ENCODE results near the gene KLHL42.

KLHL42 gene

DNA sequence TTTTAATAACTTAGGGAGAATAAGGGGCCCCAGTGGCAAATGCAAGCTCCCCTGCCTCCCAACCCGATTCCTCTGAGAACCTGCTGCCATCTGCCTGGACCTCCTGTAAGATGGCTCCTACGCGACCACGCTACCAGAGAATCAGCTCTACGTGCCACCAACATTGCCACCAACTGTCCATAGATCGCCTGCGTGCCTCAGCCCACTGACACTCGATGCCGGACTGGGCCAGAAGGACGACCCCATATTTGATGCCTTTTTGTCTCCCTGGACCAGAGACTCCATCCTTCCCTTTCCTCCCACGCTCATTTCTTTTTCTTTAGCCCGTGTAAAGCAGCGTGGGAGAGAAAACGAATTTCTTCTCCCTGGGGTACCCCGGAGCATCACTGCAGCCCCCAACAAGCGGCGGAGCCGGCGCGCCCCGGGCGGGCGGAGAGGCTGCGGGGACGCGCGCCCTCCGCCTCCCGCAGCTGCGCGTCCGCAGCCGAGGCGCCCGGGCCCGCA lies 565 bp upstream of the KLHL42 start:
- in situ Hi-C loops (cut with MboI; ENCODE audit: low sequenced_read_pairs), result no loop called here

DNA sequence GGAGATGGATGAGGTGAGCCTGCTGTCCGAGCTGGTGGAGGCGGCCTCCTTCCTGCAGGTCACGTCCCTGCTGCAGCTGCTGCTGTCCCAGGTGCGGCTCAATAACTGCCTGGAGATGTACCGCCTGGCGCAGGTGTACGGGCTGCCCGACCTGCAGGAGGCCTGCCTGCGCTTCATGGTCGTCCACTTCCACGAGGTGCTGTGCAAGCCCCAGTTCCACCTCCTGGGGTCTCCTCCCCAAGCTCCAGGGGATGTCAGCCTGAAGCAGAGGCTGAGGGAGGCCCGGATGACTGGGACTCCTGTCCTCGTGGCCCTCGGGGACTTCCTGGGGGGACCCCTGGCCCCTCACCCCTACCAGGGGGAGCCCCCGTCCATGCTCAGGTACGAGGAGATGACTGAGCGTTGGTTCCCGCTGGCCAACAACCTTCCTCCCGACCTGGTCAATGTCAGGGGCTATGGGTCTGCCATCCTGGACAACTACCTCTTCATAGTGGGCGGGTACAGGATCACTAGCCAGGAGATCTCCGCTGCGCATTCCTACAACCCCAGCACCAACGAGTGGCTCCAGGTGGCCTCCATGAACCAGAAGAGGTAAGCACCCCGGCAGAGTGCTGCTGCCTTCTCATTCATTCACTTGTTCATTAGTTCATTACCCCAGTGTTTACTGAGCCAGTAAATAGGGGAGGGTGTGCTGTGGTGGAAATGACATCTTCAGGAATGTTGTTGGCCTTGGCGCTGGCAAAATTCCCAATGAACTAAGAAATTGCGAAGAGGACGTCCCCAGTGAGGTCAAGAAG lies 777 bp downstream of the KLHL42 start:
- in situ Hi-C loops (cut with MboI; ENCODE audit: low sequenced_read_pairs), result no loop called here

DNA sequence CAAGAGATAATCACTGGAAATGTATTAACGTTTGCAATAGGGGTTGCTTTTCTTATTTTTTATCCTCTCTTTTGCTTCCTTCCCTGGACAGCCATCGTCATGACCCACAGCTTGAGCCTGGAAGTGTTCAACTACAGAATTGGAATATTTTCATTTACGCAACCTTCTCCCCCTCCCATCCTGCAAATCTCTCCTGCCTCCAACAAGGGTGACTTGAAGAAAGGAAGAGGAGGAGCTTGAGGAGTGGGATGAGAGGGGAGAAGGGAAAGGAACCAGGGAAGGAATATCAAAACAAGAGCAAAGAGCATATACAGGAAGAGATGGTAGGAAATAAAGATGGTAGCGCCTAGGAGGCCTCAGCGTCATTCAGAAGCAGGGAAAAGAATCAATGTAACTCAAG lies 1.6 kb downstream of the KLHL42 start:
- in situ Hi-C loops (cut with MboI; ENCODE audit: low sequenced_read_pairs), result no loop called here

DNA sequence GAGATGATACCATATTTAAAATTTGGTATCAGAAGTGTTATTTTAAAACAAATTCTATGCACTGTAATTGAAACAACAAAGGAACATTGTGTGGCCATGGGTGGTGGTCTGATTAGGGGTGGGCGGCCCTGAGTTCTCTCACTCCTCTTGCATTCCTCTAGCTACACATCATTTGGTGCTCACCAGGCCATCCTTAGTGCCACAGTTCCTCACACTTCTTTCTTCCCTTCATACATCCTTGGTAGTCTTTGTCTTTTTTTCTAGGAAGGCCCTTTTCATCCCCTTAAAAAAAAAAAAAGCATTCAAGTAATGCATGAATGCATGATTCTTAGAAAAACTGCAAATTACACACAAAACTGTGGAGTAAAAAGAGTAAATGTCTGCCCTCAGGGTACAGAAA lies 2.4 kb downstream of the KLHL42 start:
- in situ Hi-C loops (cut with MboI; ENCODE audit: low sequenced_read_pairs), result no loop called here

DNA sequence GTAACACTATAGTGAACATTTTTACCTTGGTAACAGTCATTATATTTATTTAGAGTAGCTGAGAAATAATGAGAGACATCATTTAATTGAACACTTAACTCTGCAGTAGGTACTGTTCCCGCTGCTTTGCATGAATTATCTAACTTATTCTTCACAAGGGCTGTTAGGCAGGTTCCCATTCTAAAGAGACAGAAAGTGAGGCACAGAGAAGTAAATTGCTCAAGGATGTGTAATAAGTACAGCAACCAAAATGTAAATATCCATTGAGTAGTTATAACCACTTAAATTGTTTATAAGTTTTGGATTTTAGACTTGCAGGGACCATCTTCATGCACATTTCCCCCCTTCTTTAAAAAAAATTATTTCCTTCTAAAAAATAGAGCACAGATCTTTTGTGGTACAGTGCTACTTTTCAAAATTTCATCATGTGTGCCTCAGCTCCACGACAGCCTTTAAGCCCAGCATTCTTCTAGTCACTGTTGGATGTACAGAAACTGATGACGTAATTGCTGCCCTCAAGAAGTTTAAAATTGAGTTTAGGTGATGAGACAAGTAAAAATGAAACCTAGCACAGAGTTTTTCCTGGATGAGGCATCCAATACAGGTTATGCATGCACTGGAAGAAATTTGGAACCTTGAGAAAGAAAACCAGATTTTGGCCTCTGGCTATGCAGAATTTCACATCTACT lies 6.0 kb downstream of the KLHL42 start:
- in situ Hi-C loops (cut with MboI; ENCODE audit: low sequenced_read_pairs), result no loop called here

DNA sequence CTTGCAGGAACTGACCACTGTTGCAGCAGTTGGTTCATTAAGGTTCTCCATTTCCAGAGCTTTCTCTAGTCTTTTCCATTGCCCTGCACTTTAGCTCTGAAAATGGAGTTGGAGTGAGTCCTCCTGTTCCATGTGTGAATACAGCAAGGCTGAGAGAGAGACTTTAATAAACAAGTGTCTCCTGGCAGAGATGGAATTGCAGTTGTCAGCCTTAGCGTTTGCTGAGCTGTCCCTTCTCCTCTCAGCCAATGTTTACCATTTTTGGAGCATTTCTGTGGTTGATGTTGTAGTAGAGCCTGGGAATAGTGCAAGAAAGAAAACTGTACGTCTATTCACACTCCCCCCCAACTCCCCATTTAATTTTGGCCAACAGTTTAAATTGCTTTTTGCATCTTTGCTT lies 7.5 kb downstream of the KLHL42 start:
- in situ Hi-C loops (cut with MboI; ENCODE audit: low sequenced_read_pairs), result no loop called here

DNA sequence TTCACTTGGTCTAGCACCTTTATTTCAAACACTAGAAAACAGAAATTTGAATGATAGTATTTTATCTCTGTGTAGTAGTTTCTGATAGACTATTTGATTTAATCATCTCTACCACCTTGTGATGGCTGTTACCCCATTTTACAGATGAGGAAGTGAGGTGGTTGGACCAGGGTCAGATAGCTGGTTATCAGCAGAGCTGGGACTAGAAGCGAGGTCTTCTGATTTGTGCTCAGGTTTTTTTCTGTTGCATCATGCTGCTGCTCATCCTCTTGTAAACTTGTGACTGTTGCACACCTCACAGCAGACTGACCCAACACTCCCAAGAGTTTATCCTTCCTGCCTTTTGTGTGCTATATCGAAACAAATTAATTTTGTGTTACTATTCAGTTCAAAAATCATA lies 10.1 kb downstream of the KLHL42 start:
- in situ Hi-C loops (cut with MboI; ENCODE audit: low sequenced_read_pairs), result no loop called here

DNA sequence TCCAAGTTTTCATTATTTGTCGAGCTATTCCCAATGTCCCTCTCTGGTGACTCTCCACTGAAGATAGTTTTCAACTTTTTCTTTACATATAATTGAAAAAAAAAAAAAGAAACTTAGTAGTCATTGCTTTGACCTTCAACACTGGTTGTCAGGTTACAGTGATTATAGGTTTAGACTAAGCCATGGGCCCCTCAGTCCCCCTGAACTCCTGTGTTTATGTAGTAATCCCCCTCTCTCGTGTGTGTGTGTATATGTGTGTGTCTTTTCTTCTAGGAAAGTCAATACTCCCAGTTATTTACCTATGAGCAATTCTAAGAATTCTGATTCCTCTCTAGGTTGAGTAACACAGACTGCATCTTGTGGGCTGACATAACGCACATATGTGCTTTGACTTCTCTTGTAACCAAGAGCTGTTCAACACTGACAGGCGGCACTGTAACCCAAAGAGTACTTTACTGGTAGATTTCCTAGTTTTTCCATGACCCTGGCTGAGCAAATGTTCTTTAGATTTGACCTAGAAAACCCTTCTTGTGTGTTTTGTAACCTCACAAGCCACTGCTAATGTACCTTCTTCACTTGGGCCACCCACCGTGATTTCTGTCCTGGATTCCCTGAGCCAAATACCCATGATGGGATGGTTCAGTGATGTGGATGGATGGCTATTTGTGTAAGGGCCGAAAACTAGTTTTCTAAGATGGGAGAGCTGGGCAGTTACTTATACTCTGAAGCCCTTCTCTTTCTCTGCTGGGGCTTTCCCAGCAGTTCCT lies 15.0 kb downstream of the KLHL42 start:
- in situ Hi-C loops (cut with MboI; ENCODE audit: low sequenced_read_pairs), result no loop called here

DNA sequence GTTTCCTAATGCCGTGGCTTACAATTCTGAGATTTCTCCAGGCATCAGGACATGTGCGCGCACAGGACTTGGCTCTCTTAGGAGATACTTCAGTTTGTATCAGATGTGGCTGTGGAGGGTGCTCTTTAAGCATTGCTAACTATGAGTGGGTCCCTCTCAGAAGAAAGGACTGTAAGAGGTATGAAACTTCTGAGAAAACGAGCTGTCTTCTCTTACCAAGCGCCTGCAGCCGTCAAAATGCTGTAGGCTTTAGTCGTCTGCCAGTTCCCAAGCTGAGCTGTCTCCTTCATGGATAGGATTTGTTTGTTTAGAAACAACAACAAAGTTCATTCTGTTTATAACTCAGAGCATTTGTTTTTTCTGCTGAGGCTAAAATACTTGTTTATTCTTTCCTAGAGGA lies 16.1 kb downstream of the KLHL42 start:
- in situ Hi-C loops (cut with MboI; ENCODE audit: low sequenced_read_pairs), result no loop called here

DNA sequence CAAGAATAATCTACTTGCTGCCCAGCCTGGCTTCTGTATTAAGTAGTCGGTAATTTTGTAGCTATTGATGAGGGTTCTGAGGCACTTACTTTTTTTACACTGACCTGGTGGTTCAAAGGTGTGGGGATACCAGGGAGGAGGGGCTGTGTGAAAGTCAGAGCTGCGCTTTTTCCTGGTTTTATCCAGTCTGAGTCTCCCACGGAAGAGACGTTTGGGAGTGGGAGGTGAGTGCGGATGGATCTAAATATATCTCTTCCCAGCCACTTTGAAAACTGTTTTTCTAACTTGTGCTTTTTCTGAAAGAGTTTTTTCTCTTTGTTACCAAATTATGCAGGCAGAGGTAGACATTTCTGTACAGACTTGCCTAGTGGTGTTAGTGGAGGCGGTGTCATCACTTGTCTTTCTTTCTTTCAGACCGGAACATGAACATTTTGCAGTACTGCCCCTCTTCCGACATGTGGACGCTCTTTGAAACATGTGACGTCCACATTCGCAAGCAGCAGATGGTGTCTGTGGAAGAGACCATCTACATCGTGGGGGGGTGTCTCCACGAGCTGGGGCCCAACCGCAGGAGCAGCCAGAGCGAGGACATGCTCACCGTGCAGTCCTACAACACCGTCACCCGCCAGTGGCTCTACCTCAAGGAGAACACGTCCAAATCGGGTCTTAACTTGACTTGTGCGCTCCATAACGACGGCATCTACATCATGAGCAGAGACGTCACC lies 17.4 kb downstream of the KLHL42 start:
- in situ Hi-C loops (cut with MboI; ENCODE audit: low sequenced_read_pairs), result no loop called here

DNA sequence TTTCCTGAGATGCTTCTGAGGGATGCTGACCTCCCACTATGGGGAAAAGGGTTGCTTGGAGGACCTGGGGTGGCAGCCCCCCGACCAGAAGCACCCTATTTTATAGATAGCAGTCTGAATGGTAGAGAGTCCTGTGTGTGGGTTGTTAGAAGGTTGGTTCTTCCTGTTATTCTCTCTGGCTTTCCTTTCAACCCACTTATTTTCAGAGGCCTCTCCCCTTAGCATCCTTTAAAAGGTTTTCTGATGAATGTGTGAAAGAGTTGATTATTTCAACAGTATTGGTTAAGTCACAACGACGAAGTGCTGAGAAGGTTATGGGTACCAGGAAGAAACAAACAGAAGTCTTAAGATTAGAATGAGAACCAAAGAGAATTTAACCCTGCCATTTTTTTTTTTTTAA lies 20.8 kb downstream of the KLHL42 start:
- in situ Hi-C loops (cut with MboI; ENCODE audit: low sequenced_read_pairs), result no loop called here

DNA sequence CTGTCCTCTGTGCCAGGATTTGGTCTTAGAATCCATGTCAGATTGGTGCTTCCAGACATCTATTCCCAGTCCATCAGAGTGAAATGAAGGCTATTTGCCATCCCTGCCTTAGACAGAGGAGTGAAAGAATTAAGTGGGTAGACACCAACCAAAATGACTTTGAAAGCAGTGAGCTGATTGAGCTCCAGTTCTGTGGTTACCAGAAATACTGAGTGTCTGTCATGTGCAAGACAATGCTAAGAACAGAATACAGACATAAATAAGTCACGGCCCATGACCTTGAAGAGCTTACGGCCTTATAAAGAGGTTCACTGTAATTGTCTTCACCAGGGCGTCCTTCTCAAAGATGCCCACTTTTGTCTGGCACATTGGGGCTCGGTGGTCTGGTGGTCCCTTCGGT lies 21.6 kb downstream of the KLHL42 start:
- in situ Hi-C loops (cut with MboI; ENCODE audit: low sequenced_read_pairs), result no loop called here

DNA sequence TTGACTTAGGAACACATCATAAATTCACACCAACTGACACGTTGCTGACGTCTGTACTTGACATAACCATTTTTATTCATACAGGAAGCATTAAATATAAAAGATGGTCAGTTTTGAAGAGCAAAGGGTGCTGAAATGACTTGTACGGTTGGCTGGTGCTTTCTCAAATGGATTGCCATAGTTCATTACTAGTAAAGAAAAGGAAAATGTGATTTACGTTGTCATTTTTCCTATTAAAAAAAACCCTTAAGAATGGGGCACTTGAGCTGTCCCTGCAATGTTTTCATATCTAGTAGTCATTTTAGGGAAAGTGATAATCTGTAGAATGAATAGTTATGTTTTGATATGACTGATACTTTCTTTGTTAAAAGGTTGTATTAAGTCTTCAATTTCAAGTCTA lies 22.5 kb downstream of the KLHL42 start:
- in situ Hi-C loops (cut with MboI; ENCODE audit: low sequenced_read_pairs), result no loop called here

DNA sequence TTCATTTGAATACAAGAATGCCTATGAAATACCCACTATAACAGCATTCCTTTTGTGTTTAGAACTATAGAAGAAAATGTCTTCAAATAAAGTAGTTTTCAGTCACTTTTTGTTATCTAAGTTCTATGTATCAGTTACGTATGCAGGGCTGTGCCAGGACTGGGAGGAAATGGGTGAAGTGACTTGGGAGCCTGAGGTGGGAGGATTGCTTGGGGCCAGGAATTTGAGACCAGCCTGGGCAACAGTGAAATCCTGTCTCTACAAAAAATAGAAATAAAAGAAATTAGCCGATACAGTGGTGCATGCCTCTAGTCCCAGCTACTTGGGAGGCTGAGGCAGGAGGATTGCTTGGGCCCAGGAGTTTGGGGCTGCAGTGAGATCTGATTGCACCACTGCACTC lies 22.9 kb downstream of the KLHL42 start:
- in situ Hi-C loops (cut with MboI; ENCODE audit: low sequenced_read_pairs), result no loop called here

DNA sequence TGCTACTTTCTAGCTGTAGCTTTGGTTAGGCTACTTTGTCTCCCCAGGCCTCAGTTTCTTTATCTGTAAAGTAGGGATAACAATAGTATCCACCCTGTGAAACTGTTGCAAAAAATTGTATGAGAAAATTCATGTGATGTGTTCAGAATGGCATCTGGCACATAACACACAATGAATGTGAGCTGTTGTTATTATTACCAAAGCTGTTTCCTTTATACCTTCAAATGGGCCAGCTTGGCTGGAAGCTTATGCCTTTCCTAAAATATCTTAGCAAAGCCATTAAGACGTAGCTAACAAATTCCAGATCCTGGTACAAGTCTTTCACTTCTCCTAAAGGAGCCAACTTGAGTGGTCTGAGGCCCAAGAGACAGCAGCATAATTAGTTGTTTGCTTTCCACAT lies 25.2 kb downstream of the KLHL42 start:
- in situ Hi-C loops (cut with MboI; ENCODE audit: low sequenced_read_pairs), result no loop called here

DNA sequence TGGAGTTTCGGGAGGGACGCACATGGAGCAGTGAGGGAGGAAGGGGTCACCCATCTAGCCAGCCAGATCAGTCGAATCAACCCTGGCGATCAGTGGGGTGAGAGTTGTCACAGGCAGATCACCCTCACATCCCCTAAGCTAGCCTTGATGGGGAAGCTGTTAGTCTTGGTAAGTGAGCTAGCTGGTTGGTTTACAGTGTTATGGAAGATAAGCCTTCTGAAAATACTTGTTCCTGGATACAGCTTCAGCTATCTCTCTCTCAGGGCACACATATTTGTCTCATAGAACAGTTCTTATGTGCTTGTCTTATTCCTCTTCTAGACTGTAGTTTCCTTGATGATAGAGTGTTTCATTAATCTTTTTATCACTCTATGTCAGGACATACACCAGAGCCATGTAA lies 26.2 kb downstream of the KLHL42 start:
- in situ Hi-C loops (cut with MboI; ENCODE audit: low sequenced_read_pairs), result no loop called here

DNA sequence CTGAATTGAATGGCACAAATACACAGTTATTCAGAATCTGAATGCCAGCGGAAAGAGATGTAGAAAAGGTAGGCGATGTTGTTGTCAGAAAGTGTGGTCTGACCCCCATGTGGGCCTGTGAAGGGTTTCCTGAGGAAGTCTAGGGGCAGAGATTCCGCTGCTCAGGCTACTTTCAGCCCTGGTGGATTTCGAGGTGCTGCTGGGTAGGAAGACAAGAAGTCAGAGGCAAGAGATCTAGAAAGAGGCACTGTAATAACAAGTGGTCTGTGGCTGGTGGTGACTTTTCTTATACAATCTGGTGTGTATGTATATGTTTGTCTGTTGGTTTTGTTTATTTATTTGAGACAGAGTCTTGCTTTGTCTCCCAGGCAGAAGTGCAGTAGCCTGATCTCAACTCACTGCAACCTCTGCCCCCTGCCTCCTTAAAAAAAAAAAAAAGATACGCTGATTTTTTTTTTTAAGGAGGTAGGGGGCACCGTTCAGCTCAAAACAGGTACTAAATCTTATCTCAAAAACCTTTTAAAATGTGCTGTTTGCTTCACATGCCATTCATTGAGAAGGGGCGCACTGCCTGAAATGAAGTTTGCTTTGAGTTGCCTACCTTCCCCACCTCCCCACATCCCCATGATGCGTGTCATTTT lies 27.1 kb downstream of the KLHL42 start:
- in situ Hi-C loops (cut with MboI; ENCODE audit: low sequenced_read_pairs), result no loop called here

DNA sequence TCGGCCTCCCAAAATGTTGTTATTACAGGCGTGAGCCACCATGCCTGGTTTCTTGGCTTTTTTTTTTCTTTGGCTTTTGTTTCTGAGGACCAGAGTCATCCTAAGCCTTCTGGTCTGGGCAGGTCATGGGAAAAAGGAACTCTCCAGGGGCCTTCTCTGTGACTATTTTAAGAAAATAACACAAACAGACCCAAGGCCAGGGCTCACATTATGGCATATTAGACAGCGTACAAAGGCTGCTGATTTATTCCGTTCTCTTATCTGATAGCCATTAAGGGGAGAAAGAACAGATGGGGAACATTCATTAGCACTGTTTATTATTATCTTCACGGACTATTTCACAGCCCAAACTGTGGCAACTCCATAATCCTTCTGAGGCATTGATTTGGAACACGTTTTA lies 28.8 kb downstream of the KLHL42 start:
- in situ Hi-C loops (cut with MboI; ENCODE audit: low sequenced_read_pairs), result no loop called here

DNA sequence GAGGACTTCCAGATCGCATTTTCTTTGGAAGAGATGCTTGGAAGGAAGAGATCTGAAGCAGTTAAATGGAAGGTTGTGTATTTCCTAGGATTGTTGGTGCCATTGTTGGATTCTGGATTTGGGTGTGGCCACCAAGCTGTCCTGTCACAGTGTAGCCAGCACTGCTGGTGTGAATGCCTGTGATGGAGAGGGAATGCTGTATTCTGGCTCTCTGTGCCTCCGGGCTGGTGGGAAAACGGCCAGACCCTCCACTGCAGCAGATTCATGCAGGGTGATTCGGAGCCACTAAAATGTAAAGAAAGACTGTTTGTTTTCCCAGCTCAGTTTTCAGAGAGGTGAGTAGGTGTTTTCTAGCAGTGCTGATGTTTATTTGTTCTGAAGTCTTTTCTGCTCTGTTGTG lies 30.7 kb downstream of the KLHL42 start:
- in situ Hi-C loops (cut with MboI; ENCODE audit: low sequenced_read_pairs), result no loop called here

DNA sequence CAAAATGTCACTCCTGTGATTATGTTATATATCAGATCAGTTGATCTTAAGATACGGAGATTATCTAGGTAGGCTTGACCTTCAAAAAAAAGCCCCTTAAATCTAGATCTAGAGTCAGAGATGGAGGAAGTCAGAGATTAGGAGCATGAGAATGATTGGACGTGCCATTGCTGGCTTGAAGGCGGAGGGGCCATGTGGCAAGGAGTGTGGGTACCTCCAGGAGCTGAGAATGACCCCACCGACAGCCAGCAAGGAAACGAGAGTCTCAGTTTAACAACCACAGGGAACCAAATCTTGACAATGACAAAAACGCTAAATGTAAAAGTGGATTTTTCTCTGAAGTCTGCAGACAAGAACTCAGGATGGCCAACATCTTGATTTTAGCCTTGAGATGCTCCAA lies 32.5 kb downstream of the KLHL42 start:
- in situ Hi-C loops (cut with MboI; ENCODE audit: low sequenced_read_pairs), result no loop called here

DNA sequence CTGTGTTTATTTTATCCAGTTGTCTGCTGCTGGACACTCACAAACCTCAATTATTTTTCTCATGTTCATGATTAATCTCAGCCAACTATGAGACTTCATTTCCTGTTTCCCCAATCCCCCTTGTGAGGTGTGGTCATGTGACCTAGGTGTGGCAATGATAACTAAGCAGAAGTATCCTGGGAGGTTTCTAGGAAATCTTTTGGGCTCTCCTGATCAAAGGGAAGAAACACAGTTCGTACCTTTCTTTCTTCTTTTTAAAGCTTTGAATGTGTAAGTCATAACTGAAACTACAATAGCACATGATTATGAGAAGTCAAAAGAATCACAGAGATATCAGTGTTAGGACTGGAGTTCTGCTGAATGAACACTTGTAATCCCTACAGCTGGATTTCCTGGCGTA lies 34.4 kb downstream of the KLHL42 start:
- in situ Hi-C loops (cut with MboI; ENCODE audit: low sequenced_read_pairs), result no loop called here

Measured in HL-60/S4 (cell line).